NCI-H510A (cell line): ENCODE results near the gene MRAP.
"Not testable (repeated sequence)": the region's sequence is repeated elsewhere in the genome, so short reads cannot be mapped to it uniquely, and the experiment has no call there.

Experiments used
- DNase-seq: peaks from one replicate; lab custom pipeline; 2025; lab: John Stamatoyannopoulos, UW

MRAP gene

DNA sequence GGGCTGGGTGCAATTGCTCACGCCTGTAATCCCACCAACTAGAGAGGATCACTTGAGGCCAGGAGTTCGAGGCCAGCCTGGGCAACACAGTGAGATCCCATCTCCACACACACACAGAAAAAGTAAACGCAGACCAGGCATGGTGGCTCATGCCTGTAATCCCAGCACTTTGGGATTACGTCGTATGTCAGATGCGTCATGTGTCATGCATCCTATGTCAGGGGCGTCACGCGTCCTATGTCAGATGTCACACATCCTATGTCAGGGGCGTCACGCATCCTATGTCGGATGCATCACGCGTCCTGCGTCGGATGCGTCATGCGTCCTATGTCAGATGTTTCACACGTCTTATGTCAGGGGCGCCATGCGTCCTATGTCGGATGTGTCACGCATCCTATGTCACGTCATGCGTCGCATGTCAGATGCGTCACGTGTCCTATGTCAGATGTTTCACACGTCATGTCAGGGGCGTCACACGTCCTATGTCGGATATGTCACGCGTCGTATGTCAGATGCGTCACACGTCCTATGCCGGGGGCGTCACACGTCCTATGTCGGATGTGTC lies 1.5 kb downstream of the MRAP start:
- DNase-seq, result no peak

DNA sequence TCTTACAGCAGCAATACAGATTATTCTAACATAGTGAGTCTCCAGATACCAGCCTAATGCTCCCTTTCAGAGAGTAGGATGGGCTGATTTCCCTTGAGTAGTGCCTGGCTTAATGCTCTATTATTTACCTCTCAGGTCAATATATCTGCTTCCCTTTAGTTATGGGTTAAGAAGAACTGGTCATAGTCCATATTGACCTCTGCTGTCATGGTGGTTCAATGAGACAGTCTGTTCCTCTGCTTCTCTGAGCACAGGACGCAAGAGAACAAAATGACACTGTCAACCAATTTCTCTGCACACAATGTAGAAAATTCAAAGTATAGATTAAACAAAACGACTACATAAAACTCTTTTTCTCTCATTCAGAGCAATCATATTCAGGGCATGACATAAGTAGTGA lies 2.9 kb downstream of the MRAP start:
- no peak for DNase-seq

DNA sequence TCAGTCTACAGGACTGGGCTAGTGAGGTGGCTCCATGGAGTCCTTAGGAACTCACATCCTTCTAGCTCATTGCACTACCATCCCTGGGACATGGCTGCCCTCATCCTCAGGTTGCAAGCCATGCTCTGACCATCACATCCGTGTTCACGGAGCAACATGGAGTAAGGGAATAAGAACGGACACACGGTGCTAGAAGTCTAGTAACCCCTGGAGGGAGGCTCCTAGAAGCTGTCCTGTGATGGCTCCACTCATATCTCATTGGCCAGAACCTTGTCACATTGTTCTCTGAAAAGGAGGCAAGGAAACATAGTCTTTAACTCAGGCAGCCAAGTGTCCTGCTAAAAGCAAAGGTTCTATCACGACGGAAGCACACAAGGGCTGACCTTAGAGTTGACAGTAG lies 3.9 kb downstream of the MRAP start:
- no peak for DNase-seq

DNA sequence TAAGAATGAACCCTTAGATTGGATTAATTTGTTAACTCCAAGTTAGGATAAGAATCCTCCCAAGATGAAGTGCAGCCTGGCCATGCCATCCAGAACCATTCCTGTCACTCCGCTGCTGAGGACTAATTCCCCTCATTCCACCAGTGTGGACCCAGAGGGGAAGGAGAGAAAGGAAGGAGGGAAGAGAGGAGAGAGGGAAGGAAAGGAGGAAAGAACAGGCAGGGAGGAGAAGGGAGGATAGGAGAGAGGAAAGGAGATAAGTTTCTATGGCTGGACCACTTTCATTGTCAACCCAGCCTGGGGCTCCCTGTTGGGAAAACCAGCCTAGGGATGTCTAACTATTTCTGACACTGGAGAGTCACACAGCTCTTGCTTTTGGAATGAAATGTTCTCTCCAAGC lies 4.7 kb downstream of the MRAP start:
- DNase-seq, result no peak

DNA sequence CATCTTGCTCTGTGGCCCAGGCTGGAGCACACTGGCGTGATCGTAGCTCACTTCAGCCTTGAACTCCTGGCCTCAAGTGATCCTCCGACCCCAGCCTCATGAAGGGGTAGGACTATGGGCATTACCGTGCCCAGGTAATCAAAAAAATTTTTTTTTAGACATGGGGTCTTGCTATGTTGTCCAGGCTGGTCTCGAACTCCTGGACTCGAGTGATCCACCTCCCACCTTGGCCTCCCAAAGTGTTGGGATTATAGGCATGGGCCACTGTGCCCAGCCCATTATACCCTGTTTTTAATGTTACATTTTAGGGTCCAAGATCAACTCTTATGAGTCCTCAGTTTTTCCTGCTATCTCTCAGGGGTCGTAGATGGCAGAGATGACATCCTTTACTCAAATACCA lies 6.3 kb downstream of the MRAP start:
- DNase-seq, result no peak

DNA sequence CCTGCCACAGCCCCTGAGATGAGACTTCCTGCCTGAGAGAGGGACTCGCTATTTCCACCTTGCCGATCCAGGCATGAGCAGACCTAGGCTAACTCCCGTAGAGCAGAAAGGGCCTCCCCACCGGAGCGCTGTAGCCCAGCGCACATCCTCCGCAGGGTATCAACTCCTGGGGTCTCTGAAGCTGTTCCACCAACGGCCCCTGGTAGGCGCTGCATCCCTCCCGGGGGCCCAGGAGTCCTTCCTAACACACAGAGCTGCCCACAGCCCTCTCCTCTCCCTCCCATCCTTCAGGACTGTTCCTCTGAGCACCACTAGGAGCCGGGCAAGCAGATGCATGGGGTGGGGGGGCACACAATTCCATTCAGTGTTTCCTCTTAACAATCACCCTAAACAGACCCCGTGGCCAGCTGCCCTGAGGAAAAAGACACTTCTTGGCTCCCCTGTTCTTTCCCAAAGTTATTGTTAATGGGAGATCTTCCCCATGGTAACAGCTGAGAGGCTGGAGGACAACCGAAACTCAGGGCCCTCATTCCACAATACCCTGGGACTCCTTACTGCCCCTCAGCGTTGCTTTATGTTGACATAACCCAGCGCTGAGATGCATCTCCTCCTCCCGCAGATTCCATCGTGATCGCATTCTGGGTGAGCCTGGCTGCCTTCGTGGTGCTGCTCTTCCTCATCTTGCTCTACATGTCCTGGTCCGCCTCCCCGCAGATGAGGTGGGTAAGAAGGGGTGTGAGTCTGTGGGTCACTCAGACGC lies 7.5 kb downstream of the MRAP start:
- DNase-seq, result no peak

DNA sequence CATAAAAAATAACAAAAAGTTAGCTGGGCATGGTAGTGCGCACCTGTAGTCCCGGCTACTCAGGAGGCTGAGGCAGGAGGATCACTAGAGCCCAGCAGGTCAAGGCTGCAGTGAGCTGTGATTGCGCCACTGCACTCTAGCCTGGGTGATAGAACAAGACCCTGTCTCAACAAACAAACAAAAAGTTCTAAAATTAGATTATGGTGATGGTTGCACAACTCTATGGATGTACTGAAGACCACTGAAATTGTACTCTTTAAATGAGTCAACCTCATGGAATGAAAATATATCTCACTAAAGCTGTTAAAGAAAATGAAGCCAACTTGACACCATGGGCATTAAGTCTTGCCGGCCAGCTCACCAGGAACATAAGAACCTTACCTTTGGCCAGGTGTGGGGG lies 9.1 kb downstream of the MRAP start:
- DNase-seq, result no peak

DNA sequence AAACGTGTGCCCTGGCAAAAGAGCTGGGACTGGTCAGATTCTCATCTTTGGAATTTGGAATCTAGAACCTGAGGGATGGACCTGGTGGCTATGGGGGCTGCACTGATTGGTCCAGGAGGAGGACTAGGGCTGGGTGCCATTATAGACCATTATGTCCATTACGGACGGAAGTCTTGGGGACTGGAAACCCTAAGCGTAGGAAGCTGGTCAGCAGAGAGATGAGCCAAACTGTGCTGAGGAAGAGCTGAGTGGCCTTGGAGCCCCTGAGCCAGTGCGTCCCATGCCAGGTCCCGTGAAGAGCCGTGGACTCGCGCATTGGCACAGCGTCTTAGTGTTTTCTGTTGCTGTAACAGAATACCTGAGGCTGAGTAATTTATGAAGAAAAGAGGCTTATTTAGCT lies 10.0 kb downstream of the MRAP start:
- DNase-seq, result no peak

DNA sequence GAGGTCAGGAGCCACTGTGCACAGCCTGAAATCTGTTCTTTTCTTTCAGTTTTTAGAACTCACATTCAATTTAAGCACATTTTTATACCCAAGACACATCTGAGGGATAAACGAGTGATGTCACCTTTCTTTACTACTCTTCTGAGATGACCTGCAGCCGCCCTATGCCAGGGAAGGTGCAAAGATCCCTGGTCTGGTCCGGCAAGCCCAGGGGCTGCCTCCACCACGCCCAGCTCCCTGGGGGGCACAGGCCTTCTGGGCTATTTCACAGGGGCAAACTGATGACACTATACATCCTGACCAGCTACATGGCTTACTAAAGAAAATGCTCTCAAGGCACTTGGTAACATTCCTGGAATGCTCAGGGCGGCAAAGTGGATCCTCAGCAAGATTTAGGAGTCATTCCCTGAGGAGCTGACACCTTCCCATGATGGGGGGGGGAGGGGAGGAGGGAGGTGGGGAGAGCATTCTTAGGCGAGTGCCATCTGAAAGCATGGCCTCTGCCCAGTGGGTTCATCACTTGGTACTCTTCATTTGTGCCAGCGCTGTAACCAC lies 11.3 kb downstream of the MRAP start:
- no peak for DNase-seq

DNA sequence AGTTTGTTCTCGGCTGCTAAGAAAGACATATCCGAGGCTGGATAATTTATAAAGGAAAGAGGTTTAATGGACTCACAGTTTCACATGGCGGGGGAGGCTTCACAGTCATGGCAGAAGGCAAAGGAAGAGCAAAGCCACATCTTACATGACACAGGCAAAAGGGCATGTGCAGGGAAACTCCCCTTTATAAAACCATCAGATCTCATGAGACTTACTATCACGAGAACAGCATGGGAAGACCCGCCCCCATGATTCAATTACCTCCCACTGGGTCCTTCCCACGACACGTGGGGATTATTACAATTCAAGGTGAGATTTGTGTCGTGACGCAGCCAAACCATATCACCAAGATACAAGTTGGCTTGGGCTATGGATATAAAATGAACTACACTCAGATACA lies 12.3 kb downstream of the MRAP start:
- DNase-seq, result not testable (repeated sequence)

DNA sequence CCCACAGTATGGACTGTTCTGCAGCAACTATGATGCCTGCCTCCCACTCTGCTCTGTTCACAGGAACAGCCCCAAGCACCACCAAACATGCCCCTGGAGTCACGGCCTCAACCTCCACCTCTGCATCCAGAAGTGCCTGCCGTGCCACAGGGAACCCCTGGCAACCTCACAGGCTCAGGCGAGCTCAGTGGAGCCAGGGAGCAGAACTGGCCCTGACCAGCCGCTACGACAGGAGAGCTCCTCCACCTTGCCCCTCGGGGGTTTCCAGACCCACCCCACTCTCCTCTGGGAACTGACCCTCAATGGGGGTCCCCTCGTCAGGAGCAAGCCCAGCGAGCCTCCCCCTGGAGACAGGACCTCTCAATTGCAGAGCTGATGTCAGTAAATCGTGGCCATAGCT lies 13.0 kb downstream of the MRAP start:
- DNase-seq, result no peak

DNA sequence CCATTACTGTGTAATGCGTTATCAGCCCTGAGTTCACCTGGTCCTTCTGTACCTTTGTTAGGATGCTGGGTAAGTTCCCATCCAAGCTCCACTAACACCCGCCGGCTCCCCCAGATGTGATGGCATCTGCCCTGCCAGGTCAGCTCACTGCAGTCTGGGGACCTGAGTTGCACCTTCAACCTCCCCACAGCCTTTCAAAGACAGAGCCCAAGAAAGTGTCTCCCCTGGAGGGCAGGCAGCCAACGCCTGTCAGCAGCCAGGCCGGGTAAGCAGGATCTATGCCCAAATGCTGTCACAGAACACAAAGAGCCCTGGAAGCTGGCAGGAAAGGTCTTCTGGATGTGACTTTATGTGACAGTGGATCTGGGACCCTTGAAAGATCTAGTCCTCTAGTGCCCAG lies 13.7 kb downstream of the MRAP start:
- DNase-seq, result no peak

DNA sequence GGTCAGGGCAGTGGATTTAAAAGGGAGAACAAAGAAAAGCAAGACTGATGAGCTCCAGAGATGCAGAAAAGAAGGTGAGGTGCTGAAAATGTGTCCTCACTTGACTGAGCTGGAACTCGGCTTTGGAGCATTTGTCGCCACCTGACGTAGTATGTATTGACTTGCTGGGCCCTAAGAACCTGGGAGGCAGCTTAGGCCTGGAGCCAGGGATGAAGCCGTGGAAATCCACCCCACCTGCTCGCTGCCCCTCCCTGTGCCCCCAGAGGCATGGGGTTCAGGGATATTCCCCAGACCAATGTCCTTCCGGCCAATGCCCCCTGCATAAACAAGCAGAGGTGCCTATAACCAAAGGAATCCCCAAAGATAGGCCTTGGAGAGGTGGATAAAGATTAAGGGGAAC lies 14.3 kb downstream of the MRAP start:
- DNase-seq, result no peak

DNA sequence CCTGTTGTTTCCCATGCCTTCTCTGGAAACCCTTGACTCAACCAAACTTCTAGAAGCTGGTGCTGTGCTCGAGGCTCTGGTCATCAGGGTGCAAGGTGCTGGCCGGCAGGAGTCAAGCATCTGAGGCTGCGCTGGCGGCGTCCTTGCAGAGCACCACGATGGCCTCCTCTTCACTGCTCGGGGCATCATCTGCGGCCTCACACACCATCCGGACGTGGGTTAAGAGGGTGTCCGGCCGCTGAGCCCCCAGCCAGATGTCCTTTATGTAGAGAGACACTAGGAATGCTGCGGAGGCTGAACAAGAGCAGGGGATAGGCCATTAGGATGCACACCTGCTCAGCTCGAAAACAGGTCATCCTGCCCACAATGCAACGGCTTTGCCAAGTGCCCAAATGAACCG lies 16.2 kb downstream of the MRAP start:
- DNase-seq, result no peak

DNA sequence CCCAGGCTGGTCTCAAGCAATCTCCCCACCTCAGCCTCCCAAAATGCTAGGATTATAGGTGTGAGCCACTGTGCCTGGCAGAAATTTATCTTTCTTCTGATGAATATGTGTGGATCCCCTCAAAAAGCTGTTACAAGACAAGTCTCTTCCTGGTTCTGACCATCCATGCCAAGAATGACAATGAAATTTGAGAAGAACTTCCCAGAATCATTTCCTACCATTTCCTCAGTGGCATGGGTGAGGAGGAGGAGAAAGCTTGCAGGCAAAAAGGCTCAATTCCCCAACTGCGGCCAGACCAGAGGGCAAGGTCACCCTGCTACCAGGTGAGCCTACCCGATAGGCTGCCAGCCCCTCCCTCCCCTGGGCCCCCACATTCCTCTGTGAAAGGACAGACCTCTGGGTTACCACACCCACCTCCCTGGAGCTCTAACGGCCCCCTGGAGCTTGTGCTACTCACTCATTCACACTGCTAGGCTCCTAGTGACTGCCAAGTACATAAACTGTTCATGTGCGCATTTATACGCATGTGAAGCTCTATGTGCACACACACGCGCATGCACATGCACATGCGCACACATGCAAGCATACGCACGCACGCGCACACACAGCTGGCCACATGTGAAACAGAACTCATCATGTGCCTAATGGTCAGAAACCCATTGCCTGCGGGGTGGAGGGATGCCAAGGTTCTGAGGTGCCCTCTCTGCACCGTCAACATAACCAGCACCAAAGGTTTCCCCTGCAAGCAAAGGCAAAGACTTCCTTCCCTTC lies 17.0 kb downstream of the MRAP start:
- no peak for DNase-seq

DNA sequence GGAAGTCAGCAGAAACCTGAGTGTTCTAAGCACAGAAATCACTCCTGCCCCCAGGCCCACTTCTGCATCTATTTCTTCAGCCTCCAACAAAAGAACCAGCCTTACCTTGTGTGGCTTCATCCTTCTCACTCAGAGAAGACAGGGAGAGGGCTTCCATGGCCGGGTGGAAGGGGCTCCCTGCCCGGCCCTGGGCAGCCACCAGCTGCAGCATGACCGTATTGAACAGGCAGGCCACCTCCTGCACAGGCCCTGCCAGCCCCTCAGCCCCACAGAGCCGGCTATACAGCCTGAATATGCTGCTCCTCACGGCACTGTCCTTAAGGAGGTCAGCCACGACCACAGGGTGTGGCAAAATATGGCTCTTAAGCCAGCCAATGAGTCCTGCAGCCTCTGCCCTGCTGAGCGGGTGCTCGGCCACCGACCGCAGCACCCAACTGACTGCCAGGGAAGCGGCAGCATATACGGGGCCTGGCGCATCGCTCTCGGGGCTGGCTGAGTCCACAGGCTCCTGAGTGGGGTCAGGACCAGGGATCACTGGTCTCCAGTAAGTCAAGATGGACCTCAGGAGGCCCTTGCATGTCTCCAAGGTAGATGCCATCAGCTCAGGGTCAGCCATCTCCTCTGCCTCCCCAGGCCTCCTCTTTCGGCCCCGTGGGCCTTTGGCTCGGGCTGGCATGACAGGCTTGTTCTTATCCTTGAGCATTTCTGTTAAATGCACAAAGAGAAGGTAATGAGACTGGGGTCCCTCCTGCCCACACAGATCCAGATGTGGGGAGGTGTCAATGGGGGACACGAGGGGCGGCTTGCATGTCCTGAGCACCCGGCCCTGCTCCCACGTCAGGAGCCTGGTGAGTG lies 17.9 kb downstream of the MRAP start:
- DNase-seq, result no peak

DNA sequence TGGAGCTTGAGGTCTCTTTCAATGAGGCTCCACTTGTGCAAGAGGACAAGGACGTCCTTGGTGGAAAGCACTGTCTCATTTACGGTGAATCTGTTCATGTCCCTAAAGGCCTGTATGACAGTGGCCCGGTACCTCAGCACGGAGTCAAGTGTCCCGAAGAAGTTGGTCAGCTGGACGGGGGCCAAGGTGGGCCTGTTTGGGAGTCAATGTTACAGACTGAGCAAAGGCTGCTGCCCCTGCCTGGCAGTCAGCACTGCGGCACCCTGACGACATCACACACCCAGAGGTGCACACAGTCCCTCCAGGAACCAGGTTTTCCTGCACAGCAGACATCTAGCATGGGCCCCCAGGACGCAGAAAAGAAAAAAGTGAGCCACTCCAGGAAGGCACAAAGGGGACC lies 19.1 kb downstream of the MRAP start:
- no peak for DNase-seq

DNA sequence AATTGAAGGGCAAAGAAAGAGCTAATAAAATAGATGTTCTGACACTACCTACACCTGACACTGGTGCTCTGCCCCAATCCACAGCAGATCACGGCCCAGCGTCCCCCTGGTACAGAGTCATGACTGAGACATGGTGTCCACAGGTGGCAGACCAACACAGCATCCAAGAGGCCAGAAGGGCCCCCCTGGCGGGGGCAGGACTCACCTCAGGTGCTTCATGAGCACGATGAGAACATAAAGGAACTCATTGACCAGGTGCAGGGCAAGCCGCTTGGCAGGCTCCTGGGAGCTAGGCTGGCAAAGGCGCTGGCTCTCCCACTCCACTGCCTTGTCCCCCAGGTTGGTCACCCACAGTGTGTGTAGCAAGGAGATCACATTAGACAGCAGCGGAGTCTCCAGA lies 20.4 kb downstream of the MRAP start:
- no peak for DNase-seq

DNA sequence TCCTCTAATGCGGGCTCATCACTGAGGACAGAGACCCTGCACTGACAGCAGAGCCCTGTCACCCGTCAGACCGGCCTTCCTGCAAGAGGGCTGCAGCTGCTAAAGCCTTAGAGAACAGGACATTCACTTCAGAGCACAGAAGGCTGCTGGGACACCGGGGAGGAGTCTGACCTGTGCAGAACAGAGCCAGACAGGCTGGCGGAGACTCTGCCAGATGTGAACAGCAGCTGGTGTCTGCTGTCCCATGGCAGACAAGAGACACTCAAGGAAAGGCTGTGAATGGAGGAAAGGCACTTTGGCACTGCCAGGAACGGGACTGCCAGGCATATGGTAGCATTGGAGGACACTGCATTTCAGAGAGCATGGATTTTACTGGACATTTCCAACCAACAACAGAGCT lies 21.4 kb downstream of the MRAP start:
- DNase-seq, result no peak

DNA sequence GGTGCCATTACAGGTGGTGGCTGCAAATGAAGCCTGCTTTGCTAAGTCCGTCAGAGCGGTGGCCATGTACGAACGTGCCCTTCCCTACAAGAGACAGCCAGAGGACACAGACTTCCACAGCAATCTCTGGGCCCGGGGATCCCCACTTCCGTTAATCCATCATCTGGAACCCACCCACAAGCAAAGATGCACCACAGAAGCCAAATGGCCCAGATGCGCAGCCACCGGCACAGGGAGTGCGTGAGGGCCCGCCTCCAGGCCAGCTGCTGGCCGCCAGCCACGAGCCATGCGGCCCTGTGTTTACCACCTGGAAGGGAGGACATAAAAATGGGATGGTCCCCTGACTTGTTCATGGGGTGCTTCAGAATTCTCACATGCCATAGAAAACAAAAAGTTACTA lies 22.1 kb downstream of the MRAP start:
- DNase-seq, result no peak

DNA sequence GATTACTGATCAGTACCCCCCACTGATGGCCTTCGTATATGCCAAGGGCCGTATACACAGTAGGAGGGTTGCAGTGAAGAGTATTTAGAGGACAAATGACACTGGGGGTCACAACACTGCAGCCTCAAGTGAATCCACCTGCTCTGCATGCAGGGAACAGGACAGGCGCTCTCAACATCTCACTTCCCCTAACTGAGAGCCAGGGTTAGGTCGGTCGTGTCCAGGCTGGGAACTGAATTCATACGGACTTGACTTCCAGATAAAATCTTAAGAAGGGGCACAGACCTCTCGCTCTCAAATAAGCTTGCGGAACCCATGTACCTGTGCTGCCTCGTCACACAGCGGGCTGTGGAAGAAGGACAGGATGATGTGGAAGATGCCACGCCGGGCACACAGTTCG lies 22.8 kb downstream of the MRAP start:
- DNase-seq, result no peak

DNA sequence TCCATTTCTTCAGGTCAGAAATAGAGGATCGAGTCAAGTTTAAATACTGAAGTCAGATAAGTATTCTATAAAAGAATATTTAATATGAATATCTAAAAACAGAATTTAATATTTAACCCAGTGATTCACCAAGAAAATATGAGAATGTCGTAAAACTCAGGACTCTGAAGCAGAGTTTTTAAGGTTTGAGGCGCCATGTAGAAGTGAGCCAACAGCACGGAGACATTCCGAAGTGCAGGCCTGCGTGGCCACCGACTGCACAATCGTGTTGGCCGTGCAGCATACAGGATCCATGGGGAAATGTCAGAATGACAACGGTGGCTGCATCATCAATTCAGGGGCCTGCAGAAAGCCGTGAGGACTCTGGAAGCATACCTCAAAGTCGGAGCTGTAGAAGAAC lies 23.4 kb downstream of the MRAP start:
- no peak for DNase-seq
